Measurements from ENCODE around the gene VCAN. TPM values are rescaled to one million over a fixed set of nuclear protein-coding genes. Genes with fewer than 3 reads are reported as not detected.

Gene VCAN
- total and polyA plus RNA-seq, 2 donors (not counting 1 experiment from before 2014, with no cell fraction given), result 2.0 TPM; not detected in 1

- no peaks in the 10 kb centered on the region for H3K4me1 Mint-ChIP-seq
- Histone ChIP-seq H3K79me2 (ENCODE audit: control insufficient read depth, insufficient read depth, low read length) (no peaks in the 10 kb centered on the region), H3K36me3 (replicated peaks in 1 of 2; ENCODE audit: control extremely low read depth in 1 of 2, control insufficient read depth in 1 of 2, extremely low read depth in 1 of 2, insufficient read depth in 2 of 2, low read length in 1 of 2) (no peaks in the 10 kb centered on the region), H2AFZ (ENCODE audit: insufficient read depth, low read depth, low read length, poor library complexity, severe bottlenecking) (no peak overlapping the region), H3K9ac (ENCODE audit: low read length) (no peak overlapping the region), H3K4me1 (ENCODE audit: control insufficient read depth in 2 of 2, insufficient read depth in 2 of 2, low read length in 2 of 2) (no peaks in the 10 kb centered on the region), H3K4me2 (replicated peaks; ENCODE audit: low read depth, low read length, poor library complexity, severe bottlenecking) (no peak overlapping the region), H4K20me1 (ENCODE audit: control insufficient read depth, insufficient read depth, low read length, poor library complexity, severe bottlenecking) (no peaks in the 10 kb centered on the region), H3K4me3 (ENCODE audit: control extremely low read depth in 1 of 5, extremely low read depth in 1 of 5, insufficient read depth in 1 of 5, low read depth in 2 of 5, low read length in 4 of 5) (no peak overlapping the region), H3K27ac (ENCODE audit: low read length in 2 of 2) (no peak overlapping the region), H3K9me3 (ENCODE audit: control extremely low read depth in 1 of 3, control insufficient read depth in 2 of 3, insufficient read depth in 1 of 3, low read length in 2 of 3) (no peaks in the 10 kb centered on the region), H3K27me3 (replicated peaks in 1 of 4; ENCODE audit: control extremely low read depth in 1 of 4, control insufficient read depth in 3 of 4, insufficient read depth in 4 of 4, low read length in 3 of 4) (no peaks in the 10 kb centered on the region)
- ChIA-PET POLR2A (no interaction called here), CTCF (no interaction called here)
- no peaks in the 10 kb centered on the region for H3K27me3 Mint-ChIP-seq
- no peaks in the 10 kb centered on the region for H3K9me3 Mint-ChIP-seq (ENCODE audit: insufficient read depth)
- DNase-seq, result no peak
- TF ChIP-seq, protein P1, sequence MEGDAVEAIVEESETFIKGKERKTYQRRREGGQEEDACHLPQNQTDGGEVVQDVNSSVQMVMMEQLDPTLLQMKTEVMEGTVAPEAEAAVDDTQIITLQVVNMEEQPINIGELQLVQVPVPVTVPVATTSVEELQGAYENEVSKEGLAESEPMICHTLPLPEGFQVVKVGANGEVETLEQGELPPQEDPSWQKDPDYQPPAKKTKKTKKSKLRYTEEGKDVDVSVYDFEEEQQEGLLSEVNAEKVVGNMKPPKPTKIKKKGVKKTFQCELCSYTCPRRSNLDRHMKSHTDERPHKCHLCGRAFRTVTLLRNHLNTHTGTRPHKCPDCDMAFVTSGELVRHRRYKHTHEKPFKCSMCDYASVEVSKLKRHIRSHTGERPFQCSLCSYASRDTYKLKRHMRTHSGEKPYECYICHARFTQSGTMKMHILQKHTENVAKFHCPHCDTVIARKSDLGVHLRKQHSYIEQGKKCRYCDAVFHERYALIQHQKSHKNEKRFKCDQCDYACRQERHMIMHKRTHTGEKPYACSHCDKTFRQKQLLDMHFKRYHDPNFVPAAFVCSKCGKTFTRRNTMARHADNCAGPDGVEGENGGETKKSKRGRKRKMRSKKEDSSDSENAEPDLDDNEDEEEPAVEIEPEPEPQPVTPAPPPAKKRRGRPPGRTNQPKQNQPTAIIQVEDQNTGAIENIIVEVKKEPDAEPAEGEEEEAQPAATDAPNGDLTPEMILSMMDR (IDR thresholded peaks at IDR 0.05), result no peak
- no peak for TF ChIP-seq EZH2 (IDR thresholded peaks at IDR 0.05; ENCODE audit: borderline replicate concordance, insufficient read depth, low read depth, low read length, poor library complexity, severe bottlenecking)
- H3K27ac Mint-ChIP-seq, result no peak overlapping the region
- 100% methylated on average over 1 of the region's 2 CpGs for WGBS (ENCODE audit: insufficient coverage)
- ATAC-seq (ENCODE audit: low read depth), result no peak
- H3K4me3 Mint-ChIP-seq, result no peak overlapping the region
- intact Hi-C loops (cut with micrococcal nuclease), result no loop called here
Measured at GRCh38 chr5:83528439-83528769, 56.9 kb downstream of the VCAN start.

DNA sequence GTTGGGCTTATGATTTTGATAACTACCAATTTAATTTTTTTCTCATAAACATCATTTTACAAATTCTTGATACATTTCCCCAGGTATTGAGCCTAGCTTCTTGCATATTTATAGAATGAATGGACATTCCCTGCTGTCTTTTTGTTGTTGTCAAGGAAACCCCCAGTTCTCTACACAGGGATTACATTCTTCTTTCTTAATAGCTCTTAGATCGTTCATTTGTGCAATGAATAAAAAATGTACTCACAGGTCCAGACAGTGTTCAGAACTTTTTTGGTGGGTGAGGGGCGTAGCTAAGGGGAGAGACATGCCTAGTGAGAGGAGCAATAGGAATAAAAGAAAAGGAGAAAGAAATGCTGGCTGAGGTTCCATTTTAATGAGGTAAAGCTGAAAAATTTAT lies 58.6 kb downstream of the VCAN start:
- Mint-ChIP-seq H3K4me3 (no peak overlapping the region), H3K27me3 (no peaks in the 10 kb centered on the region), H3K9me3 (ENCODE audit: insufficient read depth) (no peaks in the 10 kb centered on the region), H3K27ac (no peak overlapping the region), H3K4me1 (no peaks in the 10 kb centered on the region)
- Histone ChIP-seq H3K36me3 (replicated peaks in 1 of 2; ENCODE audit: control extremely low read depth in 1 of 2, control insufficient read depth in 1 of 2, extremely low read depth in 1 of 2, insufficient read depth in 2 of 2, low read length in 1 of 2) (no peaks in the 10 kb centered on the region), H3K4me3 (ENCODE audit: control extremely low read depth in 1 of 5, extremely low read depth in 1 of 5, insufficient read depth in 1 of 5, low read depth in 2 of 5, low read length in 4 of 5) (no peak overlapping the region), H3K79me2 (ENCODE audit: control insufficient read depth, insufficient read depth, low read length) (no peaks in the 10 kb centered on the region), H2AFZ (ENCODE audit: insufficient read depth, low read depth, low read length, poor library complexity, severe bottlenecking) (no peak overlapping the region), H3K27me3 (replicated peaks in 1 of 4; ENCODE audit: control extremely low read depth in 1 of 4, control insufficient read depth in 3 of 4, insufficient read depth in 4 of 4, low read length in 3 of 4) (no peaks in the 10 kb centered on the region), H3K27ac (ENCODE audit: low read length in 2 of 2) (no peak overlapping the region), H4K20me1 (ENCODE audit: control insufficient read depth, insufficient read depth, low read length, poor library complexity, severe bottlenecking) (no peaks in the 10 kb centered on the region), H3K9ac (ENCODE audit: low read length) (no peak overlapping the region), H3K9me3 (ENCODE audit: control extremely low read depth in 1 of 3, control insufficient read depth in 2 of 3, insufficient read depth in 1 of 3, low read length in 2 of 3) (no peaks in the 10 kb centered on the region), H3K4me2 (replicated peaks; ENCODE audit: low read depth, low read length, poor library complexity, severe bottlenecking) (no peak overlapping the region), H3K4me1 (ENCODE audit: control insufficient read depth in 2 of 2, insufficient read depth in 2 of 2, low read length in 2 of 2) (no peaks in the 10 kb centered on the region)
- intact Hi-C loops (cut with micrococcal nuclease), result no loop called here
- ATAC-seq (ENCODE audit: low read depth) (no peak), DNase-seq (no peak)
- ChIA-PET POLR2A (no interaction called here), CTCF (no interaction called here)
- TF ChIP-seq, protein P1 (IDR thresholded peaks at IDR 0.05), result no peak
- no peak for TF ChIP-seq EZH2 (IDR thresholded peaks at IDR 0.05; ENCODE audit: borderline replicate concordance, insufficient read depth, low read depth, low read length, poor library complexity, severe bottlenecking)
- WGBS (ENCODE audit: insufficient coverage), result no CpG with 5 or more reads among the region's 2 CpGs

Data from B cell (primary cell).